Left lung (tissue), 14 donors: ENCODE results near the gene CD177. TPM values are rescaled to one million over a fixed set of nuclear protein-coding genes. Genes with fewer than 3 reads are reported as not detected.

Source experiments
- ATAC-seq: fragments of 200-7000 bp; cut with Tn5 transposase; one replicate; pipeline ENCODE4 v1.9.1; 2020; ENCODE audit warnings: moderate library complexity
- DNase-seq, 4 donors: peaks; one replicate each; pipeline ENCODE4 v3.0.0-alpha.2; 2013 to 2020
- H3K27ac ChIP-seq, 2 donors: fragments of 200-600 bp; sonication (generic) in 1 of 2; one replicate each; pipeline versions ENCODE4 v1.5.0 to v1.8.0; 2020 to 2021
- H3K27me3 ChIP-seq, 2 donors: fragments of 200-600 bp; sonication (generic) in 1 of 2; one replicate each; pipeline versions ENCODE4 v1.5.0 to v1.8.0; 2020 to 2021
- H3K36me3 ChIP-seq, 2 donors: fragments of 200-600 bp; sonication (generic) in 1 of 2; one replicate each; pipeline versions ENCODE4 v1.5.0 to v1.8.0; 2020 to 2021
- H3K4me1 ChIP-seq, 2 donors: fragments of 200-600 bp; one replicate each; pipeline ENCODE4 v1.8.0; 2021
- H3K4me3 ChIP-seq, 2 donors: fragments of 200-600 bp; sonication (generic) in 1 of 2; one replicate each; pipeline versions ENCODE4 v1.5.0 to v1.8.0; 2020 to 2021; ENCODE audit warnings: mild to moderate bottlenecking in 1 of 2
- H3K9me3 ChIP-seq, 2 donors: fragments of 200-600 bp; sonication (generic) in 1 of 2; one replicate each; pipeline versions ENCODE4 v1.5.0 to v1.8.0; 2020 to 2021
- CTCF ChIP-seq, 2 donors: fragments of 200-600 bp; sonication (generic) in 1 of 2; IDR thresholded peaks; one replicate each; pipeline versions ENCODE4 v1.5.0 to v1.8.0; 2021; ENCODE audit warnings: antibody characterized with exemption in 2 of 2
- intact Hi-C, 2 donors: fragments of 100-400 bp; cut with DNase I; formaldehyde crosslinking; loops; one replicate each; pipeline versions ENCODE4 v1.11.2 to v1.14.2; 2022
- long read RNA-seq, 12 donors: library from polyadenylated mRNA in 2 of 12; unstranded in 2 of 12; transcript quantifications; one replicate each; pipeline ENCODE4 v2.0.0 and lab custom pipeline, GENCODE V29; 2019 to 2026
- polyA plus RNA-seq, 6 donors: library from polyadenylated mRNA; unstranded; fragments of 120-200 nt; gene quantifications; one replicate each; pipeline ENCODE4 v1.2.1, GENCODE V29; 2013; ENCODE audit not compliant: insufficient read length in 6 of 6
- total RNA-seq, 2 donors: library from RNA; stranded (reverse); fragmentation: NEBNext Ultra II Directional; extraction: Animal tissue kit (Norgen Biotek cat#: 25700); gene quantifications; one replicate each; pipeline ENCODE4 v1.2.1, GENCODE V29; 2021
- donor health status: DM: no; HTN: yes; CAD: no.
- donor health status: DM: no; HTN: no; CAD: no.

The CD177 gene
- total RNA-seq (10 to 100 TPM in 1 of 2 donors, not detected in 1; 13.8 TPM), polyA plus RNA-seq (under 1 TPM; 0.17 to 0.78 (median 0.39) TPM)
- long read RNA-seq, donor 1, result 0 reads
- long read RNA-seq, donor 2, result 0 reads
- long read RNA-seq, donor 3, result 0 reads
- long read RNA-seq, donor 4, result 0 reads
- long read RNA-seq, donor 5, result 0 reads
- long read RNA-seq, donor 6, result 0 reads
- long read RNA-seq, donor 7, result 0 reads
- long read RNA-seq, donor 8, result 0 reads
- long read RNA-seq, donor 9, result 0 reads
- long read RNA-seq, donor 10, transcript CD177-203 (9 exons, 2,222 nt), result major isoform, 8 of 9 reads
- long read RNA-seq, donor 10, partial matches to known transcripts, result 0 of 9 reads
- long read RNA-seq, donor 10, other reads (novel, unspliced or antisense), result 1 of 9 reads
- long read RNA-seq, donor 11, result 0 reads
- long read RNA-seq, donor 12, result 0 reads

DNA sequence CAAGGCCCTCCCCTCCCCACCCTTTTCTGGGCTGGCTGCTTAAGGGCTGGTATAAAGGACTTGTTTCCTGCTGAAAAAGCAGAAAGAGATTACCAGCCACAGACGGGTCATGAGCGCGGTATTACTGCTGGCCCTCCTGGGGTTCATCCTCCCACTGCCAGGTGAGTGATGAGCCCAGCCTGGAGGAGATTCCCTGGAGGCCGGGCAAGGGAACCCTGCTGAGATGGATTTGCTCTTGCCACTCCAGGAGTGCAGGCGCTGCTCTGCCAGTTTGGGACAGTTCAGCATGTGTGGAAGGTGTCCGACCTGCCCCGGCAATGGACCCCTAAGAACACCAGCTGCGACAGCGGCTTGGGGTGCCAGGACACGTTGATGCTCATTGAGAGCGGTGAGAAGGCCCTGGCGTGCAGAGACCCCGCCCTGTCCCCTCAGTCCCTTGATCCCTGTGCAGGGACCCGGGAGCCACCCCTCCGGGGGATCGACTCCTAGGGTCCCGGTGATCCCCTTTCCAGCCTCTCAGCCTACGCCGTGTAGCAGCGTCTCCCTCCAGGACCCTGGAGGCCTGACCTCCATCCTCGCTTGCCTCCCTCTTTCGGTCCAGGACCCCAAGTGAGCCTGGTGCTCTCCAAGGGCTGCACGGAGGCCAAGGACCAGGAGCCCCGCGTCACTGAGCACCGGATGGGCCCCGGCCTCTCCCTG, at the start of gene CD177:
Gene CD177 (plus strand): TSS at position 81 of the 699 bp plus-strand sequence. CDS start 29 bp downstream, at position 110.
- no peak for TF ChIP-seq CTCF (IDR thresholded peaks at IDR 0.05)
- DNase-seq, result no peak
- intact Hi-C loops, result no loop called here
- ATAC-seq, result no peak
- Histone ChIP-seq H3K4me3 (peak within 1 kb of the TSS in 1 of 2 donors; percentile 7), H3K36me3 (no peaks in the 10 kb centered on the region), H3K4me1 (no peaks in the 10 kb centered on the region), H3K27me3 (peaks cover 4 to 40% of the 10 kb centered on the region in 2 donors), H3K9me3 (no peaks in the 10 kb centered on the region), H3K27ac (peak within 1 kb of the TSS in 1 of 2 donors; percentile 31)

GRCh38 chr19:43305642-43306041, 47.8 kb upstream of the CD177 start:
- no peak for DNase-seq
- TF ChIP-seq CTCF (IDR thresholded peaks at IDR 0.05), result no peak
- peaks cover 0 to 26% of the 10 kb centered on the region in 2 donors for H3K27me3 ChIP-seq
- H3K9me3 ChIP-seq, result no peaks in the 10 kb centered on the region
- no peak for ATAC-seq
- no peaks in the 10 kb centered on the region for H3K36me3 ChIP-seq
- H3K4me1 ChIP-seq, result no peaks in the 10 kb centered on the region
- H3K27ac ChIP-seq, result no peak overlapping the region
- intact Hi-C loops, result no loop called here
- H3K4me3 ChIP-seq, result no peak overlapping the region

DNA sequence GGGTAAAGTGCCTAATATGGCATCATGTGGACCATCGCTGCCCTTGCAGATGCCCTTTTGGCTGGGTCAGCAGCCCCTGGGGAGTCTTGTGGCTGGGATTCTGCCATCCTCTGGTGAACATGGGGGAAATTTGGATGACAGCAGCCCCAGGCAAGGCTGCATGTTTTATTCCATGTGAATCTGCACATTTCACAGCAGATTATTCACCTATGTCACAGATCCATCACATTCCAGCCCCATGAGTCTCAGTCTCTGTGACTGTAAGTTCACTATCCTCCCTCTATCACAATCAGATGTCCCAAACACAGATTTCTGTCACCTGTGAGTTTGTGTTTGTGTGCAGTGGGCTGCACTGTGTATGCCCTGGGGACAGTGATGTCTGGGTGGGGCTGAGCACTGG, 47.4 kb upstream of the CD177 start:
- Histone ChIP-seq H3K9me3 (no peaks in the 10 kb centered on the region), H3K27ac (no peak overlapping the region), H3K27me3 (peaks cover 0 to 31% of the 10 kb centered on the region in 2 donors), H3K36me3 (no peaks in the 10 kb centered on the region), H3K4me1 (no peaks in the 10 kb centered on the region), H3K4me3 (no peak overlapping the region)
- DNase-seq, result no peak
- TF ChIP-seq CTCF (IDR thresholded peaks at IDR 0.05), result no peak
- intact Hi-C loops, result no loop called here
- no peak for ATAC-seq

DNA sequence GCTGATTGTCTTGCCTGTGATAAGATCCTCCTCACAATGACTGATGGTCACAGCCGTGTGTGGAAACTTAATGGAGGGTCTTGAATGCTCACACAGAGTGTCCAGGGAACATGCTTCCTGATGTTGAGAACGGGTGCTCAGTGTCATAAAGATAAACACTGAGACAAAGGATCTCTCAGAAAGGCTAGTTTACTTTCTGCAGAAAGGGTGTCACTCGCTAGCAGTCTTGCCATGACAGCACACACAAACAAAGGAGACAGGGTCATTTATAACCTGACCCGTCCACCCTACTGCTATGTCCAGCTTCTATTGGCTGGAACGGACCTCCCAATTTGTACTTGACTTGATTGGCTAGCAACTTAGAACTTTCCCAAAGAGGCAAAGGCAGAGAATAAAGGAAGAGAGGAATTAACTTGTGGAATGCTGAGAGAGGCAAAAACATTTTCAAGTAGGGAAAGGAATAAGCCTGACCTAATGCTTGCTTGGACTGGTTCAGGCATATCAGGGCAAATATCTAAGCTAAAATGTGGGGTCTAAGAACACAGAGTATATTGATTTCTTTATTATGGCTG, 45.2 kb upstream of the CD177 start:
- intact Hi-C loops, result no loop called here
- DNase-seq, result no peak
- Histone ChIP-seq H3K27ac (no peak overlapping the region), H3K27me3 (peaks cover 0 to 29% of the 10 kb centered on the region in 2 donors), H3K36me3 (no peaks in the 10 kb centered on the region), H3K4me3 (no peak overlapping the region), H3K4me1 (no peaks in the 10 kb centered on the region), H3K9me3 (no peaks in the 10 kb centered on the region)
- TF ChIP-seq CTCF (IDR thresholded peaks at IDR 0.05), result no peak
- no peak for ATAC-seq

GRCh38 chr19:43309466-43309865, 44.0 kb upstream of the CD177 start:
- intact Hi-C loops, result no loop called here
- ATAC-seq (no peak), DNase-seq (no peak)
- Histone ChIP-seq H3K36me3 (no peaks in the 10 kb centered on the region), H3K27ac (no peak overlapping the region), H3K4me1 (no peaks in the 10 kb centered on the region), H3K9me3 (no peaks in the 10 kb centered on the region), H3K4me3 (no peak overlapping the region), H3K27me3 (peaks cover 0 to 29% of the 10 kb centered on the region in 2 donors)
- no peak for TF ChIP-seq CTCF (IDR thresholded peaks at IDR 0.05)
